Motor neuron (in vitro differentiated cells): ENCODE results near the gene ASTN2. TPM values are rescaled to one million over a fixed set of nuclear protein-coding genes. Genes with fewer than 3 reads are reported as not detected.
A peak's percentile ranks its signal among the peaks of the same experiment; 100 is the strongest.

ENCODE experiments used
- ATAC-seq, 8 experiments: fragments of 200-7000 bp; cut with Tn5 transposase; replicated peaks in 6 of 8; 2 replicates each; pipeline ENCODE4 v1.8.0; 2021; ENCODE audit warnings: mild to moderate bottlenecking in 8 of 8, moderate library complexity in 8 of 8
- H3K27ac ChIP-seq, 2 donors: fragments of 250-450 bp; sonication (Bioruptor Pico); 2 replicates each; pipeline ENCODE4 v1.9.0; 2021; ENCODE audit warnings: antibody characterized with exemption in 2 of 2, mild to moderate bottlenecking in 2 of 2, moderate library complexity in 1 of 2
- H3K4me1 ChIP-seq, 2 donors: fragments of 250-450 bp; sonication (Bioruptor Pico); replicated peaks in 1 of 2; 2 replicates each; pipeline ENCODE4 v1.6.1; 2021; ENCODE audit warnings: antibody characterized with exemption in 2 of 2, mild to moderate bottlenecking in 2 of 2, moderate library complexity in 1 of 2
- H3K4me3 ChIP-seq, 5 donors: fragments of 250-450 bp; sonication (Bioruptor Pico); 2 replicates each; pipeline ENCODE4 v1.9.0; 2021; ENCODE audit warnings: antibody characterized with exemption in 5 of 5, mild to moderate bottlenecking in 5 of 5, moderate library complexity in 4 of 5
- WGBS, 10 experiments: fragments of 450-650 bp; shearing (Covaris generic); methylation state at CpG; one replicate each; pipeline ENCODE4 v1.0.0; 2022; 5-methylcytosine and 5-hydroxymethylcytosine counted together
- in situ Hi-C, 9 experiments: fragments of 400-800 bp; cut with MboI; loops; one replicate each; pipeline ENCODE4 v1.15.0; 2021; ENCODE audit warnings: low sequenced_read_pairs in 9 of 9, low pct_unique_long_range_greater_than_20kb in 2 of 9; ENCODE audit not compliant: unreplicated experiment in 9 of 9
- total RNA-seq, 8 experiments: library from RNA; unstranded; fragments of 300-600 nt; gene quantifications; 2 replicates each; pipeline versions ENCODE4 v1.2.3 to v1.2.4, GENCODE V29; 2022

The ASTN2 gene
- total RNA-seq, 8 experiments from 2014 or later = 13.6 to 54.6 (median 17.9) TPM

DNA sequence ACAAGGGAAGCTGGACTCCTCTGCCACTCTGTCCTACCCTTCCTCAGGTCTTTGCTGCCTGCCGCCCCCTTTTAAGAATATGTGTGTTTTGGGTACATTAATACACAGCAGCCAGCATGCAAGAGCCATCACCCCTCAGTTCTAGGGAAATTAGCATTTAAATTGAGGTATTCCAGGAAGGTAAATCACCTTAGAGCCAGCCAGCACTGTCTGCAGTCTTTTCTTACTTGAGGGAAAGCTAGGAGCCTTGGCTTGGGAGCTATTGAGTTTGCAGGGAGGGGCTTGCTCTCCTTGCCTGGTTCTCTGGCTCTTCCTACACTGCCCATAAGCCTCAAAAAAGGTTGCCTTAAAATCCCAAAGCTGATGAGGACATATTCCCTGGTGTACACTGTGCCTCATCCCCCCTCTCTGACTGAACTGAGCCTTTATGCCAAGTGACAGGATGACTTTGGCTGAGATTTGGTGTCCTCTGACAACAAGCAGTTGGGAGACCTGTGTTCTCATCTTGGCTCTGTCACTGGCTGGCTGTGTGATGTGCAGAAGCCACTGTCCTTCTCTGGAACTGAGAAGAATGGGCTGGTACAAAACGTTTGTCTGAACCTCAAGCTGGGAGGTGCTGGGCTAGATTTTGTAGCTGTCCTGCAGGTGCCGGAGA is 673.6 kb downstream of the ASTN2 start:
- Histone ChIP-seq H3K4me3 (no peak overlapping the region), H3K27ac (peak overlapping the region in 1 of 2 donors; percentile 35), H3K4me1 (peaks cover 6 to 9% of the 10 kb centered on the region in 2 donors)
- WGBS, 10 experiments = 20 to 83% (median 50%) methylated on average over 1 to 2 of the region's 3 CpGs; no CpG with 5 or more reads in 4 of the 10 experiments
- peak in 2 of 8 experiments; percentile 37 to 70 for ATAC-seq
- in situ Hi-C loops = loop anchor here in 3 of 9 experiments (10.0 to 25.0 kb wide), 3 partner anchors 104 to 246 kb away; no protein-coding TSS in a partner anchor

DNA sequence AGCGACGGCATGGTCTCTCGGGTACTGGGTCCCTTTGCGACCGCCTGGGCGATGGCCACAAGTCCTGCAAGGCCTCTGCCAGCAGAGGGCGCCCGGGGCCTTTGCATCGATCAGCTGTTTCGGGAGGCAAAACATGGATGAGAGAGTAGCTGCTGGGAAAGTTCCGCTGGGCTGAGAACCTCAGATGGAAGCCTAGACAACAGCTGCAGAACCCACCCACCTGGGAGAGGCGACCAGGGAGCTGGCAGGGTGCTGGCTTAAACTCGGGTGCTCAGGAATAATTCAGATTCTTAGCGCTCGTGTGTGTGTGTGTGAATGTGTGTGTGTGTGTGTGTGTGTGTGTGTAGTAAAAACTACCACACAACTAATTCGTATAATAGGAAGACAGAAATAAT is 677.7 kb downstream of the ASTN2 start:
- Histone ChIP-seq H3K4me1 (peaks cover 6 to 9% of the 10 kb centered on the region in 2 donors), H3K4me3 (no peak overlapping the region), H3K27ac (no peak overlapping the region)
- WGBS, 10 experiments = 2 to 60% (median 11%) methylated on average over 4 to 12 of the region's 16 CpGs; no CpG with 5 or more reads in 3 of the 10 experiments
- in situ Hi-C loops = loop anchor here in 4 of 9 experiments (5.0 to 25.0 kb wide), 5 partner anchors 118 to 250 kb away; no protein-coding TSS in a partner anchor
- ATAC-seq = peak; percentile 87 to 98 (median 94)

DNA sequence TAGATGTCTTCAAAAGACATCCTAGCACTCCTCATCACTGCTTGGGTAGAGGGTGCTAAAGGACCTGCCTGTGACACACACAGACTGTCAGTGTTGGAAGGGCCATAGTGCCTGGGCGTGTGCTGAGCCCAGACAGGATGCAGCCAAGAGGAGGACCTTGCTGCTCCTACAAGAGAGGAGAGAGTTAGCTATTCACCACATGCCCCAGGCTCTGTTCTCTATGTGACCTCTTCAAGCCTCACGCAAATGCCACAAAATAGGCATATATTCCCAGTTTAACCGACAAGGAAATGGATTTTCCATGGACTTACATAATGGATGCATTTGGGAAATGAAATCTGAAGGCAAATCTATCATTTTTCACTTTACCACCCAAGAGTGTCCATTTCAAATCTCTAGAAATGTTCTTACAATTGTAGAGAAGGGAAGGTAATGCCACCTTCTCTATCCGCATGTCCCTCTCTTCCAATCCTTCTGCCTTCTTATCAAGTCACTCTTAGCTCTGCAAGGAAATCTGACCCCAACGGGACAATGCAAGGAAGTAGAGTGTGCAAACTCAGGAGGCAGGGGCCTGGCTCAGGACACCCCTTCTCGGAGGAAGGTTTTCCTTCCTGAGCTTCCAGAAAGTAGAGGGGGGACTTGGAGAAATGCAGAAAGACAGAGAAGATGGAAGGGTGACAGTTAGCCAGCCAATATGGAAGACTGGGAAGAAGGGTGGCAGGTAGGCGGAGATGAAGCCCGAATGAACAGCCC is 678.3 kb downstream of the ASTN2 start:
- Histone ChIP-seq H3K4me1 (peaks cover 6 to 9% of the 10 kb centered on the region in 2 donors), H3K27ac (no peak overlapping the region), H3K4me3 (no peak overlapping the region)
- ATAC-seq = peak in 6 of 8 experiments; percentile 16 to 71 (median 24)
- 0 to 80% (median 70%) methylated on average over 1 to 7 of the region's 8 CpGs for WGBS, 10 experiments
- in situ Hi-C loops = loop anchor here in 4 of 9 experiments (5.0 to 25.0 kb wide), 5 partner anchors 118 to 251 kb away; no protein-coding TSS in a partner anchor

DNA sequence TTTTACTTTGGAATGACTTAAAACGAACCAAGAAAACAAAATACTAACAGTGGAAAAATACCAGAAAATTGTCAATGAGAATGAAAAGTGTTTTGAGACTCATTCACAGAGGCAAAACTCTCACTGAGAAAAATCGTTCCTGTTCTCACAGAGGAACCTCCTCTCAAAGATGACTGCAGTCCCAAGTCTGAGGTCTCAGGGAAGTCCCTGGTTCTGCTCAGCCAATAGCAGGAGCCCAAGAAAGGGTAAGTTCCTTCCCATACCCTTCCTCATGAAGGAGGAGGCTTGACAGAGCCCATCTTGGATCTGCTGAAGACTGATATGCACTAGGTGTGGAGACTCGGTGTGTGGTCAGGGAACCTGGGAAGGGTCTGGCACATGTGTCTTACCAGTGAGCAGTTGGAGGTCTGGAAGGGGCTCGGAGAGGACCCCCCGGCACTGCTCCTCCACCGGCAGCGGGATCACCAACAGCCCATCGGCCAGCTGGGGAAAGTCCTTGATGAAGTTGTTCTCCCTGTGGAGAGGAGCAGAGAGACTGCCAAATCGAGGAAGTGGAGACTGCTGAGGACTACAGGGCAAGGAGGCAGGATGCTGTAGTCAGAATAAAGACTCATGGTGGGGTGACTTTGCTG is 681.7 kb downstream of the ASTN2 start:
- in situ Hi-C loops = loop anchor here in 4 of 9 experiments (10.0 to 25.0 kb wide), 4 partner anchors 122 to 254 kb away; no protein-coding TSS in a partner anchor
- WGBS, 10 experiments = 33 to 94% (median 50%) methylated on average over 1 to 9 of the region's 9 CpGs; no CpG with 5 or more reads in 3 of the 10 experiments
- no peak overlapping the region for H3K27ac ChIP-seq

DNA sequence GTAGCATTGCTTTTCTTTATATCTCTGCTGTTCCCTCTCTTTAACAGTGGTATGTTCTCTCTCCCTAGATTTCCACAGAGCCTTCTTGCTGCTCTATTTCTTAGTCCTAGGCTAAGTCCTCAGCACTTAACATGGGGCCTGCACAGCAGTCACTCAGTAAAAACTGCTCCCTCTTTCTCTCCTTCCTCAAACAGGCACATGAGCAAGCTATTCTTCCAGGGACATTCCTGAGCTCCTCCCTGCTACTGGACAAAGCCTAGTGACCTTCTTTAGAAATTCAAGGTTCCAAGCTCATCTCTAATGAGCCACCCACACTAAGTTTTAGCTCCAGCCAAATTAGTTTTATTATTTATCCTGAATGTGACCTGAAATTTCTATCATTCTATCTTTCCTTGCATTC is 688.3 kb downstream of the ASTN2 start:
- H3K27ac ChIP-seq = no peak overlapping the region
- in situ Hi-C loops = loop anchor here in 2 of 9 experiments (25.0 kb wide), 2 partner anchors 136 to 261 kb away; no protein-coding TSS in a partner anchor
- peaks cover 10 to 12% of the 10 kb centered on the region in 2 donors for H3K4me1 ChIP-seq
- ATAC-seq = peak in 3 of 8 experiments; percentile 30 to 52 (median 42)
- no peak overlapping the region for H3K4me3 ChIP-seq

More for the DNA sequence above, 681.7 kb downstream of the ASTN2 start:
- peaks cover 0 to 3% of the 10 kb centered on the region in 2 donors for H3K4me1 ChIP-seq
- no peak for ATAC-seq
- H3K4me3 ChIP-seq = no peak overlapping the region

DNA sequence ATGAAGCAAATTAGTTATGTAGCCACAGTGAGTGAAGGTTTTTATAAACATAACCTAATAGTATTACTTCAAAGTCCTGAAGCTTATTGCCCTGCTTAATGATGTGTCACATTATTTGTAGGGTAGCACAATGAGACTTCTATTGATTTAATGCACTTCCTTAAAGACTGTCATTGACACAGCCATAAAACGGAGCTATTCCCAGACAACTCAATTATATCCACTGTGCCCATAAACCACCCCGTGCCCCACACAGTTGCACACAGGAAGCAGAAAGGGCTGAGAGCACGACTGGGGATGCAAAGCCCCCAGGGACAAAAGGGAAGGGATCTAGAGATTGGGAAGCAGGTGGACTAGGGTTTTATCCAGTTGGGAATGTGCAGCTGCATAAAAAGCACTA is 690.7 kb downstream of the ASTN2 start:
- peak in 3 of 8 experiments; percentile 18 to 87 (median 64) for ATAC-seq
- Histone ChIP-seq H3K4me3 (no peak overlapping the region), H3K4me1 (peaks cover 14 to 17% of the 10 kb centered on the region in 2 donors), H3K27ac (no peak overlapping the region)
- 11 to 42% (median 20%) methylated on average over 1 to 3 of the region's 3 CpGs; no CpG with 5 or more reads in 1 of the 10 experiments for WGBS, 10 experiments
- in situ Hi-C loops = no loop called here

DNA sequence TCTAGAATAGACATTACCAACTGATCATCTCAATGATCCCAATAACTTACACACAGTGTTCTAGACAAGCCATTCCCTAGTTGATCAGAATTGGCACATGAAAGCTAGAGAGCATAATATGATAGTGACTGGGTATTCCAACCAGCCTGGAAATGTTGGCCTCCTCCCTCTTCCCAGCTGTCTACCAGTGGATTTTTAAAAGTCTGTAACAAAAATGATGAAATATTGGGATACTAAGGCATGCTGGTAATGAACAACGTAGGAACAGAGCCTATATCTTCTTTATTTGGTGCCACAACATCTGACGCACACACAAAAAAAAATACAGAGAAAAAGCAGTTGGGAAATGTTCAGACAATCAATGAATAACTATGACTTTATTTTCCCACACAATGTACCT is 692.9 kb downstream of the ASTN2 start:
- Histone ChIP-seq H3K4me1 (peaks cover 14 to 23% of the 10 kb centered on the region in 2 donors), H3K27ac (no peak overlapping the region), H3K4me3 (no peak overlapping the region)
- WGBS, 10 experiments = 43 to 100% (median 78%) methylated on average over 1 to 2 of the region's 2 CpGs; no CpG with 5 or more reads in 3 of the 10 experiments
- no peak for ATAC-seq
- in situ Hi-C loops = no loop called here

DNA sequence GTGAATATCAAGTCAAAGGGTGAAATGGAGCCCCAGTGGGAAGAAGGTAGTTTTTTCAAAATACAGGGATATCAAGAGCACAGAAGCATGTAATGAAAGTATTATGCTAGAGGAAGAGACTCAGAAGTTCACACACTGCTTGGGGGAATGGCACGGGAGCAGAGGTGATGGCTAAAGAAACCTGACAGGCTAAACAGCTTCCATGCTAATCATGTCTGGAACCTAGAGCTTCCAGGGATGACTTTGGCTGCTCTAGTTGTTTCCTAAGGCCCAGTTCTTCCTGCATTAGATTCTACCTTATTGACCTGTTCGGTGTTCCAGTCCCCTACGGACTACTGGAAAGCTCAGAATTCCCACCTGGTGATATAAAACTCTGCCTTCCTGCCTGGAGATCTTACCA is 693.4 kb downstream of the ASTN2 start:
- in situ Hi-C loops = no loop called here
- WGBS, 10 experiments = 72 to 100% (median 90%) methylated on average over 1 to 3 of the region's 3 CpGs; no CpG with 5 or more reads in 3 of the 10 experiments
- Histone ChIP-seq H3K27ac (no peak overlapping the region), H3K4me3 (no peak overlapping the region), H3K4me1 (peaks cover 11 to 23% of the 10 kb centered on the region in 2 donors)
- ATAC-seq = no peak

DNA sequence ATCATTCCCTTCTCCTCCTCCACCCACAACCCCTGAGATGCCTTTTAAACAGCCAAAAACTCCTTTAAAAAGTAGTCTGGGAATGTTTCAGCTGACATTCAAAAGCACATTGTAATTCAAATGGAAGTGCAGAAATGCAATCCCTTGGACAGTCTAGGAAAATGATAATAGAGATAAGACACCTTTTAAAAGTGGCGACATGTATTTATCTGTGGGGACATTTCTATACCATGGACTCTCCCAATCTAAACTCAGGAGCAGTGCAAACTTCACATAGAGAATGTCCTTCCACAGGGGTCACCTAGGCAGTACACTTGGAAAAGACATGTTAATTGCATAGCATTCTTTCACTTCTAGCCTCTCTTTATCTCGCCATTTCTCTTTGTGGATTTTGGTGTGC is 694.7 kb downstream of the ASTN2 start:
- H3K27ac ChIP-seq = no peak overlapping the region
- H3K4me1 ChIP-seq = peaks cover 9 to 23% of the 10 kb centered on the region in 2 donors
- 64 to 100% (median 76%) methylated on average over 1 to 2 of the region's 2 CpGs; no CpG with 5 or more reads in 1 of the 10 experiments for WGBS, 10 experiments
- no peak overlapping the region for H3K4me3 ChIP-seq
- in situ Hi-C loops = no loop called here
- no peak for ATAC-seq

DNA sequence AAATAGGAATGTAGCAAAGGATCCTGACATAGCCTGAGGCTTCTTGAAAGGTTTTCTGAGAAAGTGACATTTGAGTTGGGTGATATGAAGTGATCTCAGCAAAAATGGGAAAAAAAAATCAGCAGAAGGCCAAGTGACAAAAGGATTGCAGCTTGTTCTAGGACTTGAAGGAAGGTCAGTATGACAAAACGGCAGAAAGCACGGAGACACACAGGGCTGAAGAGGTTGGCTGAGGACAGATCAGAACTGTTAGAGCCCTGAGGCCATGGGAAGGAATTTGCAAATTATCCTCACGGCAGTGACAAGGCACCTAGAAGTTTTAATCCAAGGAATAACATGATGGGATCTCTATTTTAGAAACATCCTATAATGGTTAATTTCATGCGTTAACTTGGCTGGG is 696.7 kb downstream of the ASTN2 start:
- in situ Hi-C loops = no loop called here
- Histone ChIP-seq H3K4me3 (no peak overlapping the region), H3K27ac (no peak overlapping the region), H3K4me1 (peaks cover 4 to 17% of the 10 kb centered on the region in 2 donors)
- ATAC-seq = no peak
- WGBS, 10 experiments = 46 to 100% (median 90%) methylated on average over 1 to 4 of the region's 4 CpGs; no CpG with 5 or more reads in 2 of the 10 experiments

DNA sequence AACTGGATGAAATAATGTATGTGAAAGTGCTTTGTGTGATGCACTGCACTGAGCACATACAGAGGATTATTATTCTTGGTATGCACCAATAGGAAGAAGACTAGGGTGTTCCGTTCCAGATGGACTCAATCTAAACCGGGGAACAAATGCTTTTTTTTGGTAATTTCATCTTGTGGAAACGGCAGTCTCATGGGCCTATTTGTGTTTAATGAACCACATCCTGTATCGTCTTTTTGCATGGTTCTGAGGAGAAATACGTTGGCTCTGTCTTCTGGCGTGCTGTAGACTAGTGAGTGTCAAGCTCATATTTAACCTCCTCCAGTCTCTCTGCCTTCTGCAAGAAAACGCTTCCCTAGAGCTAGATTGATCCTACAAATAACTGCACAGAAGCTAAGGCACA is 697.7 kb downstream of the ASTN2 start:
- WGBS, 10 experiments = 16 to 74% (median 37%) methylated on average over 1 to 7 of the region's 7 CpGs; no CpG with 5 or more reads in 1 of the 10 experiments
- in situ Hi-C loops = no loop called here
- H3K27ac ChIP-seq = no peak overlapping the region

DNA sequence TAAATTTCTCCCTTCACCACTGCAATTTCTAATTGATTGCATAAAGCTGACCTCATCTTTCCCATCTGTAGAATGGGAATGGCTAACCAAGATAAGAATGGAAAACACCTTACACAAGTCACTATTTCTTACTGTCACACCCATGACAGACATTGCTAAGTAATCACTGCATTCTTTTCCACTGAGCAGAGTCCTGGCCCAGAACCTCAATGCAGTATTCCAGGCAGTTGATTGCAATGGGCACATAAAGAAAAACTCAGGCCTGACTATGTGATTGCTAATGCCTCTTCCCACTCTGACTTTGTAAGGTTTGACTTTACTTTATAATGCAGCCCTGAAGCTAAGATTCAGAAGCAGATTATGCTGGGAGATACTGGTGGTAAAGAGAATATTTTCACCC is 698.4 kb downstream of the ASTN2 start:
- H3K27ac ChIP-seq = no peak overlapping the region
- in situ Hi-C loops = no loop called here
- no peak overlapping the region for H3K4me3 ChIP-seq
- peaks cover 4 to 18% of the 10 kb centered on the region in 2 donors for H3K4me1 ChIP-seq
- ATAC-seq = peak in 2 of 8 experiments; percentile 30 to 65

More for the DNA sequence above, 697.7 kb downstream of the ASTN2 start:
- peak in 1 of 8 experiments; percentile 16 for ATAC-seq
- peaks cover 4 to 18% of the 10 kb centered on the region in 2 donors for H3K4me1 ChIP-seq
- H3K4me3 ChIP-seq = no peak overlapping the region
